ENCODE measurements around the gene DLGAP1.

GRCh38 chr18:4077721-4078120 lies 377.4 kb downstream of the DLGAP1 start:
- no peak for TF ChIP-seq ZBTB7A (IDR thresholded peaks at IDR 0.05; ENCODE audit: low read depth)
- TF ChIP-seq RAD21 (IDR thresholded peaks at IDR 0.05; ENCODE audit: low read depth): no peak
- TF ChIP-seq REST (IDR thresholded peaks at IDR 0.05; ENCODE audit: low read depth): no peak
- no peak for TF ChIP-seq TAF1 (IDR thresholded peaks at IDR 0.05; ENCODE audit: low read depth)
- TF ChIP-seq YY1 (IDR thresholded peaks at IDR 0.05; ENCODE audit: low read depth): no peak
- no peak for TF ChIP-seq EP300 (IDR thresholded peaks at IDR 0.05; ENCODE audit: borderline replicate concordance)
- TF ChIP-seq NFIC (IDR thresholded peaks at IDR 0.05): no peak
- TF ChIP-seq MAX (IDR thresholded peaks at IDR 0.05): no peak
- TF ChIP-seq TCF12 (IDR thresholded peaks at IDR 0.05; ENCODE audit: low read depth): no peak
- TF ChIP-seq TEAD4 (IDR thresholded peaks at IDR 0.05): no peak
- TF ChIP-seq EGR1 (IDR thresholded peaks at IDR 0.05): no peak
- no peak for TF ChIP-seq CREB1 (IDR thresholded peaks at IDR 0.05; ENCODE audit: low read depth)

All from Ishikawa (cell line).